ENCODE results near the gene POLA1. TPM values are rescaled to one million over a fixed set of nuclear protein-coding genes. Genes with fewer than 3 reads are reported as not detected.

Gene POLA1
- total and polyA plus RNA-seq, 7 donors: 3.5 to 9.4 (median 6.8) TPM

DNA sequence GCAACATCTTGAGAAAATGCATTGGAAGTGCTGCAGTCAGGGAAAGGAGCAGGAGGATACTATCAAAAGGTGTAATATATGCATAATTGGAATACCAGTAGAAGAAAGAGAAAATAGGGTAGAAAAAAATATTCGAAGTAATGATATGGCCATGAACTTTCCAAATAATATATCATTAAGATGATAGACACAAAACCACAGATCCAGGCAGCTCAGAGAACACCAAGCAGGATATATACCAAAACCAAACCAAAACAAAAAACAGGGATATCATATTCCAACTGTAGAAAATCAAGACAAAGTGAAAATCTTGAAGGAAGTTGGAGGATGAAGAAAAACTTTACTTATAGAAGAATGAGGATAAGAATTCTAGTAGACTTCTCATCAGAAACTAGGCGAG, 9.7 kb upstream of the POLA1 start:
- Histone ChIP-seq H3K27me3 (ENCODE audit: insufficient read depth in 3 of 3, low read length in 2 of 3) (no peaks in the 10 kb centered on the region), H3K9me3 (no peaks in the 10 kb centered on the region), H3K4me3 (no peak overlapping the region), H3K4me1 (no peaks in the 10 kb centered on the region), H3K36me3 (ENCODE audit: insufficient read depth in 1 of 2, low read depth in 1 of 2) (no peaks in the 10 kb centered on the region), H3K27ac (no peak overlapping the region)
- intact Hi-C loops (cut with DNase I): no loop called here
- no peak for ATAC-seq
- 67 to 97% (median 94%) methylated on average over 2 of the region's 2 CpGs for WGBS, 3 donors
- no peak for DNase-seq
- TF ChIP-seq CTCF (IDR thresholded peaks at IDR 0.05): no peak

- Histone ChIP-seq H3K4me3 (no peak overlapping the region), H3K4me1 (peaks cover 5% of the 10 kb centered on the region), H3K36me3 (ENCODE audit: insufficient read depth in 1 of 2, low read depth in 1 of 2) (no peaks in the 10 kb centered on the region), H3K27me3 (ENCODE audit: insufficient read depth in 3 of 3, low read length in 2 of 3) (no peaks in the 10 kb centered on the region), H3K9me3 (no peaks in the 10 kb centered on the region), H3K27ac (no peak overlapping the region)
- intact Hi-C loops (cut with DNase I): no loop called here
- 53 to 61% (median 54%) methylated on average over 4 of the region's 4 CpGs for WGBS, 3 donors
- DNase-seq (no peak), ATAC-seq (no peak)
- no peak for TF ChIP-seq CTCF (IDR thresholded peaks at IDR 0.05)
Observed at GRCh38 chrX:24692305-24692704, 1.4 kb upstream of the POLA1 start.

DNA sequence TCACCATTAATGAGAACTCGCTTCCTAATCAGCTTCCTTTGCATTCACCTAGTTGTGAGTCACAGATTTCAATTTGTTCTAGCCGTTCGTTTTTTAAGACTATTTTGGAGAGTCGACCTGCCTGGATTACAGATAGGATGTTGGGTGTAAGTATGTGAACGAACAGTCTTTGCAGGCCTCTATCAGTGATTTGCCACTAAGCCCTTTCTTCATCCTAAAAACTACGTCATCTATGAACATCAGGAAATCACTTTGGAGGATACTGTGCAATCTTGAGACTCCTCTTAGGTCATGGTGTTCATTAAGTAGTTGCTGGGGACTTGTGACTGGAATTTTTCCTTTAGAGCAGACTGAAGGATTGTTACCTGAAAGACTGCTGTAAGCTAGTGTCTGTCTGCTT, 1.1 kb downstream of the POLA1 start:
- H3K36me3 ChIP-seq (ENCODE audit: insufficient read depth in 1 of 2, low read depth in 1 of 2): peaks cover 0 to 5% of the 10 kb centered on the region in 2 donors
- no peak overlapping the region for H3K27ac ChIP-seq
- ATAC-seq (no peak), DNase-seq (no peak)
- 24 to 39% (median 25%) methylated on average over 6 of the region's 6 CpGs for WGBS, 3 donors
- TF ChIP-seq CTCF (IDR thresholded peaks at IDR 0.05): no peak
- intact Hi-C loops (cut with DNase I): no loop called here
- H3K9me3 ChIP-seq: no peaks in the 10 kb centered on the region
- peak overlapping the region; percentile 76 for H3K4me3 ChIP-seq
- H3K4me1 ChIP-seq: peaks cover 5% of the 10 kb centered on the region
- no peaks in the 10 kb centered on the region for H3K27me3 ChIP-seq (ENCODE audit: insufficient read depth in 3 of 3, low read length in 2 of 3)

DNA sequence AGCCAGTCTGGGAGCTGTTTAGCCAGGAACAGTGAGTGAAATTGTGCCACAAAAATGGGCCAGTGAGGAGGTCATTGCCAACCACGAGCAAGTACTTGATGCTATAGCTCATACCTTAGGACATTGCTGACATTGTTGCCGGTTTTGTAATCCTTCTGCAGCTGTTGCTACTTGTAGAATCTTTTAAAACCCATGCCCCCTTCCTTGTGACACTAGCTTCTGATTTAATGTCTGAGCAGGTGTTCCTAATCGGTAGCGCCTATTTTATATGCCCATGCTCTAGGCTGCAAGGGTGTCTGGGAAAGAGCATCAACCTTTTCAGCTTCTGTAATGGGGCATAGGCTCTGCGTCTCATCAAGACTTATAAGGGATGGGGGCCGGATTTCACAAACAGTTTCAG, 2.6 kb downstream of the POLA1 start:
- no peak for DNase-seq
- ATAC-seq: peak in 3 of 4 donors; percentile 21 to 46 (median 30)
- no peaks in the 10 kb centered on the region for H3K9me3 ChIP-seq
- H3K4me1 ChIP-seq: peaks cover 5% of the 10 kb centered on the region
- H3K36me3 ChIP-seq (ENCODE audit: insufficient read depth in 1 of 2, low read depth in 1 of 2): peaks cover 0 to 20% of the 10 kb centered on the region in 2 donors
- intact Hi-C loops (cut with DNase I): no loop called here
- no peak overlapping the region for H3K4me3 ChIP-seq
- WGBS, 3 donors: 26 to 56% (median 37%) methylated on average over 6 of the region's 6 CpGs
- H3K27me3 ChIP-seq (ENCODE audit: insufficient read depth in 3 of 3, low read length in 2 of 3): no peaks in the 10 kb centered on the region
- no peak for TF ChIP-seq CTCF (IDR thresholded peaks at IDR 0.05)
- peak overlapping the region; percentile 32 for H3K27ac ChIP-seq

Measured in psoas muscle (tissue), 8 donors.